ENCODE measurements around the gene ANKRD18B. TPM values are rescaled to one million over a fixed set of nuclear protein-coding genes. Genes with fewer than 3 reads are reported as not detected.
A peak's percentile ranks its signal among the peaks of the same experiment; 100 is the strongest.
"Not testable (repeated sequence)": the region's sequence is repeated elsewhere in the genome, so short reads cannot be mapped to it uniquely, and the experiment has no call there.

ANKRD18B gene
- total and polyA plus RNA-seq, 3 experiments from 2014 or later = 0.92 TPM; not detected in 2

DNA sequence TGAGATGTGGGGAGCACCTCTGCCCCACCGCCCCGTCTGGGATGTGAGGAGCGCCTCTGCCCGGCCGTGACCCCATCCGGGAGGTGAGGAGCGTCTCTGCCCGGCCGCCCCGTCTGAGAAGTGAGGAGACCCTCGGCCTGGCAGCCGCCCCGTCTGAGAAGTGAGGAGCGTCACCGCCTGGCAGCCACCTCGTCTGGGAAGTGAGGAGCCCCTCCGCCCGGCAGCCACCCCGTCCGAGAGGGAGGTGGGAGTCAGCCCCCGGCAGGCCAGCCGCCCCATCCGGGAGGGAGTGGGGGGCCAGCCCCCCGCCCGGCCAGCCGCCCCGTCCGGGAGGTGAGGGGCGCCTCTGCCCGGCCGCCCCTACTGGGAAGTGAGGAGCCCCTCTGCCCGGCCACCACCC lies 76.9 kb downstream of the ANKRD18B start:
- H3K36me3 ChIP-seq (ENCODE audit: insufficient read depth, low read length); H3K36me3 Mint-ChIP-seq; H3K4me3 ChIP-seq (ENCODE audit: low read length); H3K4me1 ChIP-seq (ENCODE audit: insufficient read depth, low read length); H3K4me3 Mint-ChIP-seq; CTCF ChIA-PET; H3K9me3 Mint-ChIP-seq; POLR2A ChIA-PET; H3K27ac Mint-ChIP-seq; DNase-seq; H3K27me3 ChIP-seq (ENCODE audit: insufficient read depth, low read length, poor library complexity, severe bottlenecking); H3K27me3 Mint-ChIP-seq; H3K9me3 ChIP-seq (ENCODE audit: low read length); H3K27ac ChIP-seq (ENCODE audit: low read depth, low read length); H3K4me1 Mint-ChIP-seq: not testable (repeated sequence)

GRCh38 chr9:33604249-33604648 lies 80.2 kb downstream of the ANKRD18B start:
- H3K4me3 Mint-ChIP-seq; CTCF ChIA-PET; H3K4me3 ChIP-seq (ENCODE audit: low read length); H3K27me3 ChIP-seq (ENCODE audit: insufficient read depth, low read length, poor library complexity, severe bottlenecking); H3K36me3 Mint-ChIP-seq; H3K4me1 Mint-ChIP-seq; H3K27ac Mint-ChIP-seq; H3K9me3 Mint-ChIP-seq; H3K27ac ChIP-seq (ENCODE audit: low read depth, low read length); H3K36me3 ChIP-seq (ENCODE audit: insufficient read depth, low read length); H3K4me1 ChIP-seq (ENCODE audit: insufficient read depth, low read length); DNase-seq; POLR2A ChIA-PET; H3K9me3 ChIP-seq (ENCODE audit: low read length): not testable (repeated sequence)
- peaks cover 5 to 26% of the 10 kb centered on the region in 2 donors for H3K27me3 Mint-ChIP-seq

DNA sequence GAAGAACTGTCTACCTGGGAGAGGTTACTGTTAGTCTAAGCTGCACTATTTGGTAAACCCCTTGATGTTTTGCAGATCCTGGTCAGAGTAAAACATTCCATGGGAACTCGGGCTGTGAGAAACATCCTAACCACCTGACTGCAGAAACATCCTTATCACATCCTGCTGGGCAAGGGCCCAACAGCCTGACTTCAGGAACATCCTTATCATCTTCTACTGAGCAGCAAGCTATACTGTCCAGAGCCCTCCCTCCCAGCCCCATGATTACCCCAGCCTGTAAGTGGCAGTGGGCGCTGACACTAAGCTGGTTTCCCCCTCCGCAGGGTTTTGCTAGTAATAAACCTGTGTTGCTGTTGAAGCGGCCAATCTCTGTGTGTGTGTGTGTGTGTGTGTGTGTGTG lies 80.9 kb downstream of the ANKRD18B start:
- H3K36me3 Mint-ChIP-seq; H3K9me3 ChIP-seq (ENCODE audit: low read length); H3K27ac Mint-ChIP-seq; H3K4me1 Mint-ChIP-seq; H3K4me3 Mint-ChIP-seq; H3K9me3 Mint-ChIP-seq; H3K4me3 ChIP-seq (ENCODE audit: low read length); DNase-seq; H3K27ac ChIP-seq (ENCODE audit: low read depth, low read length); POLR2A ChIA-PET; H3K36me3 ChIP-seq (ENCODE audit: insufficient read depth, low read length); H3K27me3 ChIP-seq (ENCODE audit: insufficient read depth, low read length, poor library complexity, severe bottlenecking); H3K4me1 ChIP-seq (ENCODE audit: insufficient read depth, low read length): not testable (repeated sequence)
- peaks cover 5 to 26% of the 10 kb centered on the region in 2 donors for H3K27me3 Mint-ChIP-seq
- CTCF ChIA-PET = interaction anchor here (1.2 kb wide), 1 partner anchor 12 kb away, joined by 4 read pairs; no protein-coding TSS in a partner anchor

DNA sequence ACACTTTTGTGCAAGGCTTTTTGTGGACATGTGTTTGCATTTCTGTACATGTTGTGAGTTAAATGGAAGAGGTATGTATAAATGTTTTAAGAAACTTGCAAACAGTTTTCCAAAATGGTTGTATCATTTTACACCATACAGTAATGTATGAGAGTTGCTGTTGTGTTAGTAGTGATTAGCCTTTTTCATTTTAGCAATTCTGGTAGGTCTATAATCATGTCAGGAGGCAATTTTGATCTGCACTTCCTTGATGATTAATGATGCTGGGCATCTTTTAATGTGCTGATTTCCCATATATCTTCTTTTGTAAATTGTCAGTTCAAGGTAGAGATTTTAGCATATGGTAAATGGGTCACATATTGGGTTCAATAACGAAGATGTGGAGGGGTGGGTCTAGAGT lies 87.3 kb downstream of the ANKRD18B start:
- Mint-ChIP-seq H3K4me3 (no peak overlapping the region), H3K4me1 (no peaks in the 10 kb centered on the region), H3K27ac (peak overlapping the region in 1 of 8 donors; percentile 2), H3K27me3 (peaks cover 6 to 48% of the 10 kb centered on the region in 2 donors), H3K36me3 (peaks cover 0 to 4% (median 0%) of the 10 kb centered on the region in 3 donors), H3K9me3 (peaks cover 0 to 15% (median 9%) of the 10 kb centered on the region in 5 donors)
- no peaks in the 10 kb centered on the region for H3K4me1 ChIP-seq (ENCODE audit: insufficient read depth, low read length)
- H3K9me3 ChIP-seq (ENCODE audit: low read length) = no peaks in the 10 kb centered on the region
- H3K4me3 ChIP-seq (ENCODE audit: low read length) = no peak overlapping the region
- CTCF ChIA-PET = no interaction called here
- H3K36me3 ChIP-seq (ENCODE audit: insufficient read depth, low read length) = no peaks in the 10 kb centered on the region
- POLR2A ChIA-PET = no interaction called here
- no peak overlapping the region for H3K27ac ChIP-seq (ENCODE audit: low read depth, low read length)
- no peaks in the 10 kb centered on the region for H3K27me3 ChIP-seq (ENCODE audit: insufficient read depth, low read length, poor library complexity, severe bottlenecking)
- DNase-seq = no peak

GRCh38 chr9:33612410-33612809 lies 88.4 kb downstream of the ANKRD18B start:
- DNase-seq; H3K4me3 ChIP-seq (ENCODE audit: low read length); H3K36me3 Mint-ChIP-seq; H3K27me3 ChIP-seq (ENCODE audit: insufficient read depth, low read length, poor library complexity, severe bottlenecking); H3K27ac Mint-ChIP-seq; H3K4me1 ChIP-seq (ENCODE audit: insufficient read depth, low read length); H3K4me1 Mint-ChIP-seq; H3K4me3 Mint-ChIP-seq; H3K9me3 ChIP-seq (ENCODE audit: low read length); POLR2A ChIA-PET; H3K36me3 ChIP-seq (ENCODE audit: insufficient read depth, low read length); CTCF ChIA-PET; H3K27ac ChIP-seq (ENCODE audit: low read depth, low read length): not testable (repeated sequence)
- H3K9me3 Mint-ChIP-seq = peaks cover 0 to 15% (median 9%) of the 10 kb centered on the region in 5 donors
- H3K27me3 Mint-ChIP-seq = peaks cover 5 to 49% of the 10 kb centered on the region in 2 donors

DNA sequence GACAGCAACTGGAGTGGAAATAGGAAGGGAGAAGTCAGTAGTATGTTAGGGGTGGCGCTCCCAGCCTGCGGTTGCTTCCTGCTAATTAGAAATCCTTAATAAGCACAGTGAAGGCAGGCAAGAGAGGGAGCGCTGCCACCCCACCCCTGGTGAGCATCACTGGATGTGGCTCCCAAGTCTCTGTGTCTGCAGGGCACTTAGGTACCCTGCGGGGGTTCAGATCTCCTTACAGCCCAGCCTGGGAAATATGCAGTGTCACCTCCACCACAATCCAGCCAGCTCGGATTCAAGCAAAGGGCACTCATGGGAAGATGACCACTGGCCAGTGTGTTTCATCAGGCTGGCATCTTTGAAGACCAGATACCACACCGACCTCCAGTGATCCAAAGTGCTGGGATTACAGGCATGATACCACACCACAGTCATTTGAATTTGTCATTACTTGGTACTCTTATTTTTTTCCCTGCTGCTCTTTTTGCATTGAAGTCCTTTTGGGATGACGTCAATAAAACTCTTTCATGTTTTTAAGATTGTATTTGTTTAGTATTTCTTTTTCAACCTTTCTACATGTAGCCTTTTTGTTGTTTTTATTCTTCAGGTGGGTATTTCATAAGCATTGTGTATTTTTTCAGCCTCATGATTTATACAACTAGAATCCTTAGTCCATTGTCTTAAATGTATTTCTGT lies 90.1 kb downstream of the ANKRD18B start:
- H3K27me3 Mint-ChIP-seq = peaks cover 3 to 41% of the 10 kb centered on the region in 2 donors
- CTCF ChIA-PET = interaction anchor here (1.3 to 1.5 kb wide), 2 partner anchors 10 to 108 kb away, joined by 3 to 4 read pairs; no protein-coding TSS in a partner anchor
- H3K4me3 Mint-ChIP-seq = no peak overlapping the region

GRCh38 chr9:33618370-33618769 lies 94.3 kb downstream of the ANKRD18B start:
- H3K36me3 ChIP-seq (ENCODE audit: insufficient read depth, low read length); H3K36me3 Mint-ChIP-seq; DNase-seq; POLR2A ChIA-PET; H3K4me1 ChIP-seq (ENCODE audit: insufficient read depth, low read length); H3K27me3 ChIP-seq (ENCODE audit: insufficient read depth, low read length, poor library complexity, severe bottlenecking); H3K9me3 Mint-ChIP-seq; H3K4me3 Mint-ChIP-seq; H3K27ac Mint-ChIP-seq; H3K4me3 ChIP-seq (ENCODE audit: low read length); H3K9me3 ChIP-seq (ENCODE audit: low read length); H3K27ac ChIP-seq (ENCODE audit: low read depth, low read length); H3K4me1 Mint-ChIP-seq: not testable (repeated sequence)
- H3K27me3 Mint-ChIP-seq = peaks cover 0 to 38% of the 10 kb centered on the region in 2 donors
- CTCF ChIA-PET = interaction anchor here (3.9 kb wide), 1 partner anchor 104 kb away, joined by 22 read pairs; no protein-coding TSS in a partner anchor

More for the DNA sequence above, 90.1 kb downstream of the ANKRD18B start:
- Histone ChIP-seq H3K36me3 (ENCODE audit: insufficient read depth, low read length) (no peaks in the 10 kb centered on the region), H3K27ac (ENCODE audit: low read depth, low read length) (no peak overlapping the region), H3K27me3 (ENCODE audit: insufficient read depth, low read length, poor library complexity, severe bottlenecking) (no peaks in the 10 kb centered on the region), H3K9me3 (ENCODE audit: low read length) (no peaks in the 10 kb centered on the region), H3K4me3 (ENCODE audit: low read length) (no peak overlapping the region), H3K4me1 (ENCODE audit: insufficient read depth, low read length) (no peaks in the 10 kb centered on the region)
- Mint-ChIP-seq H3K36me3 (peaks cover 0 to 4% (median 0%) of the 10 kb centered on the region in 3 donors), H3K27ac (no peak overlapping the region), H3K4me1 (no peaks in the 10 kb centered on the region), H3K9me3 (peaks cover 0 to 15% (median 9%) of the 10 kb centered on the region in 5 donors)
- DNase-seq = no peak
- POLR2A ChIA-PET = no interaction called here

- DNase-seq = no peak
- POLR2A ChIA-PET = no interaction called here
- Histone ChIP-seq H3K4me3 (ENCODE audit: low read length) (no peak overlapping the region), H3K4me1 (ENCODE audit: insufficient read depth, low read length) (no peaks in the 10 kb centered on the region), H3K27me3 (ENCODE audit: insufficient read depth, low read length, poor library complexity, severe bottlenecking) (no peaks in the 10 kb centered on the region), H3K27ac (ENCODE audit: low read depth, low read length) (peak overlapping the region; percentile 1), H3K36me3 (ENCODE audit: insufficient read depth, low read length) (no peaks in the 10 kb centered on the region), H3K9me3 (ENCODE audit: low read length) (no peaks in the 10 kb centered on the region)
- Mint-ChIP-seq H3K27ac (no peak overlapping the region), H3K9me3 (peaks cover 0 to 4% (median 0%) of the 10 kb centered on the region in 5 donors), H3K36me3 (no peaks in the 10 kb centered on the region), H3K4me1 (peaks cover 4 to 5% (median 5%) of the 10 kb centered on the region in 3 donors), H3K4me3 (no peak overlapping the region), H3K27me3 (peaks cover 8 to 45% of the 10 kb centered on the region in 2 donors)
- CTCF ChIA-PET = no interaction called here
Observed at GRCh38 chr9:33619666-33620404, 95.8 kb downstream of the ANKRD18B start.
